IPS-NIHi7 (cell line): ENCODE results near the gene H2AZ1.
"Not testable (repeated sequence)": the region's sequence is repeated elsewhere in the genome, so short reads cannot be mapped to it uniquely, and the experiment has no call there.

ENCODE experiments used
- DNase-seq: peaks from one replicate; pipeline ENCODE4 v3.0.0; 2012; ENCODE audit warnings: mixed read lengths; ENCODE audit errors: extremely low spot score

The H2AZ1 gene

GRCh38 chr4:99949999-99950912 is at the start of gene H2AZ1:
TSS of gene H2AZ1 (minus strand) at chr4:99950275. CDS start at chr4:99950170, 105 bp downstream.
- DNase-seq: peak; percentile 95

- DNase-seq: peak; percentile 22
Measured at GRCh38 chr4:99998062-99998867, 48.2 kb upstream of the H2AZ1 start.

GRCh38 chr4:99991741-99992140 is 41.7 kb upstream of the H2AZ1 start:
- no peak for DNase-seq

- DNase-seq: no peak
Measured at GRCh38 chr4:99987681-99988080, 37.6 kb upstream of the H2AZ1 start.

GRCh38 chr4:99986792-99987191 is 36.7 kb upstream of the H2AZ1 start:
- DNase-seq: no peak

GRCh38 chr4:99983289-99983943 is 33.3 kb upstream of the H2AZ1 start:
- DNase-seq: no peak

- DNase-seq: no peak
Measured at GRCh38 chr4:99979872-99980271, 29.8 kb upstream of the H2AZ1 start.

- DNase-seq: no peak
Measured at GRCh38 chr4:99971453-99972111, 21.5 kb upstream of the H2AZ1 start.

GRCh38 chr4:99968330-99968729 is 18.3 kb upstream of the H2AZ1 start:
- peak; percentile 11 for DNase-seq

- DNase-seq: no peak
Measured at GRCh38 chr4:99966692-99967091, 16.6 kb upstream of the H2AZ1 start.

- DNase-seq: no peak
Measured at GRCh38 chr4:99965674-99966350, 15.7 kb upstream of the H2AZ1 start.

GRCh38 chr4:99965173-99965572 is 15.1 kb upstream of the H2AZ1 start:
- no peak for DNase-seq

- DNase-seq: no peak
Measured at GRCh38 chr4:99961711-99962110, 11.6 kb upstream of the H2AZ1 start.

- DNase-seq: no peak
Measured at GRCh38 chr4:99960648-99961047, 10.6 kb upstream of the H2AZ1 start.

GRCh38 chr4:99958207-99958606 is 8.1 kb upstream of the H2AZ1 start:
- not testable (repeated sequence) for DNase-seq

GRCh38 chr4:99950913-99951254 is 809 bp upstream of the H2AZ1 start:
- DNase-seq: no peak

GRCh38 chr4:99949034-99949998 is 759 bp downstream of the H2AZ1 start:
- DNase-seq: peak; percentile 58

GRCh38 chr4:99947608-99948007 is 2.5 kb downstream of the H2AZ1 start:
- no peak for DNase-seq

- no peak for DNase-seq
Measured at GRCh38 chr4:99947190-99947578, 2.9 kb downstream of the H2AZ1 start.
